ENCODE results near the gene GNAS-AS1. TPM values are rescaled to one million over a fixed set of nuclear protein-coding genes. Genes with fewer than 3 reads are reported as not detected.

Gene GNAS-AS1
- total and polyA plus RNA-seq, 2 of the 8 experiments (the other 6 are each of a cell fraction or from before 2014, with no cell fraction given), result 4.7 to 13.7 TPM

DNA sequence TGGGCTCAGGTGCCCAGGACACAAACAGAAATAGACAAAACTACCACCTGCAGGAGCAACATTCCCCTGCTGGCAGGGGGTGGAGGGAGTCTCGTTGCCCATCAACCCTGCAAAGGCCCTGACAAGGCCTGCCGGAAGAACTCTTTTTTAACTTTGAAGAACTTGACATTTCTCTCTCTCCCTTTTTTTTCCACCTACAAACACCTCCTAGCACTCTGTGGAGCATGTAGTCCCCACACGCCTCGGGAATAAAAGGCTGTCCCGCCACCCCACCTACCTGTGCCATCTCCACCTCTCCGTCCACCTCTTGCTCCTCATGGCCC is 54.8 kb downstream of the GNAS-AS1 start (continued):
- TF ChIP-seq CHD7 (IDR thresholded peaks at IDR 0.05; ENCODE audit: insufficient replicate concordance, low read length), result no peak
- TF ChIP-seq SAP30 (IDR thresholded peaks at IDR 0.05; ENCODE audit: insufficient read depth, insufficient replicate concordance, low read length), result no peak
- no peak for TF ChIP-seq KDM5A (IDR thresholded peaks at IDR 0.05; ENCODE audit: low read length)
- no peak for TF ChIP-seq EZH2 (IDR thresholded peaks at IDR 0.05; ENCODE audit: low read depth, low read length, severe bottlenecking)
